Gastroesophageal sphincter (tissue), 3 donors: ENCODE data around the gene HLA-DPA1.

Experiments
- CTCF ChIP-seq, 4 experiments: fragments of 200-600 bp in 2 of 4; fragments of 450-650 bp in 2 of 4; sonication (generic) in 1 of 4; IDR thresholded peaks; one replicate each; pipeline ENCODE4 v1.5.1; 2017 to 2019; ENCODE audit warnings: antibody characterized with exemption in 4 of 4, mild to moderate bottlenecking in 2 of 4, moderate library complexity in 2 of 4
- EP300 ChIP-seq: sonication (generic); formaldehyde crosslinking; IDR thresholded peaks from one replicate; pipeline ENCODE4 v1.6.1; 2017; ENCODE audit warnings: antibody characterized with exemption, mild to moderate bottlenecking
- POLR2A ChIP-seq, 2 donors: fragments of 450-650 bp; IDR thresholded peaks; one replicate each; pipeline ENCODE4 v1.6.1; 2017; ENCODE audit warnings: antibody characterized with exemption in 2 of 2, mild to moderate bottlenecking in 2 of 2, moderate library complexity in 1 of 2
- POLR2AphosphoS5 ChIP-seq: sonication (generic); formaldehyde crosslinking; IDR thresholded peaks from one replicate; pipeline ENCODE4 v1.6.1; 2017; ENCODE audit warnings: antibody characterized with exemption

GRCh38 chr6:33057222-33058150 is 16.0 kb downstream of the HLA-DPA1 start:
- TF ChIP-seq CTCF (IDR thresholded peaks at IDR 0.05) (no peak), POLR2A (IDR thresholded peaks at IDR 0.05) (no peak), POLR2AphosphoS5 (no peak), EP300 (no peak)
